ENCODE results near the gene POLL. TPM values are rescaled to one million over a fixed set of nuclear protein-coding genes. Genes with fewer than 3 reads are reported as not detected.

POLL gene
- total RNA-seq, 1 experiment from 2014 or later, result 46.2 TPM

- H3K4me1 Mint-ChIP-seq, result peaks cover 10% of the 10 kb centered on the region
- POLR2A ChIA-PET, result no interaction called here
- peaks cover 18% of the 10 kb centered on the region for H3K27me3 Mint-ChIP-seq (ENCODE audit: low read depth)
- no peak for DNase-seq (ENCODE audit: low spot score)
- no peak overlapping the region for H3K27ac Mint-ChIP-seq
- no peak overlapping the region for H3K4me3 Mint-ChIP-seq
- TF ChIP-seq ELF4 (CRISPR knock-in tag; IDR thresholded peaks at IDR 0.05; ENCODE audit: low read depth) (no peak), E2F4 (CRISPR knock-in tag; IDR thresholded peaks at IDR 0.05; ENCODE audit: borderline replicate concordance, low read depth) (no peak), ZMAT4 (CRISPR knock-in tag; IDR thresholded peaks at IDR 0.05) (no peak), HMGA2 (CRISPR knock-in tag; IDR thresholded peaks at IDR 0.05) (no peak), AR (CRISPR knock-in tag; IDR thresholded peaks at IDR 0.05) (no peak)
- CTCF ChIA-PET, result interaction anchor here (0.5 to 5.0 kb wide), 5 partner anchors 9 to 348 kb away, joined by 3 to 27 read pairs (median 4); no protein-coding TSS in a partner anchor
- no peaks in the 10 kb centered on the region for H3K9me3 Mint-ChIP-seq
- no peaks in the 10 kb centered on the region for H3K36me3 Mint-ChIP-seq
- ATAC-seq, result no peak
These were observed 26.8 kb downstream of the POLL start for GRCh38 chr10:101561068-101561915.

GRCh38 chr10:101560298-101561067 lies 27.6 kb downstream of the POLL start:
- no peak for TF ChIP-seq CREB1 (CRISPR knock-in tag; IDR thresholded peaks at IDR 0.05)
- no peak for TF ChIP-seq ZNF512 (CRISPR knock-in tag; IDR thresholded peaks at IDR 0.05; ENCODE audit: borderline replicate concordance)
- no peak for TF ChIP-seq FOXP1 (CRISPR knock-in tag; IDR thresholded peaks at IDR 0.05; ENCODE audit: borderline replicate concordance)
- TF ChIP-seq FOXK1 (CRISPR knock-in tag; IDR thresholded peaks at IDR 0.05), result no peak
- Mint-ChIP-seq H3K4me1 (peaks cover 7% of the 10 kb centered on the region), H3K9me3 (no peaks in the 10 kb centered on the region), H3K27me3 (ENCODE audit: low read depth) (peaks cover 10% of the 10 kb centered on the region), H3K4me3 (no peak overlapping the region), H3K27ac (no peak overlapping the region), H3K36me3 (no peaks in the 10 kb centered on the region)
- ATAC-seq (no peak), DNase-seq (ENCODE audit: low spot score) (no peak)
- CTCF ChIA-PET, result interaction anchor here (0.7 to 5.0 kb wide), 5 partner anchors 10 to 268 kb away, joined by 3 to 27 read pairs (median 3); no protein-coding TSS in a partner anchor
- POLR2A ChIA-PET, result no interaction called here

- H3K4me3 Mint-ChIP-seq, result no peak overlapping the region
- no peaks in the 10 kb centered on the region for H3K9me3 Mint-ChIP-seq
- no peak overlapping the region for H3K27ac Mint-ChIP-seq
- H3K36me3 Mint-ChIP-seq, result no peaks in the 10 kb centered on the region
- DNase-seq (ENCODE audit: low spot score), result no peak
- H3K27me3 Mint-ChIP-seq (ENCODE audit: low read depth), result peaks cover 7% of the 10 kb centered on the region
- peaks cover 7% of the 10 kb centered on the region for H3K4me1 Mint-ChIP-seq
- ATAC-seq, result no peak
- POLR2A ChIA-PET, result no interaction called here
- CTCF ChIA-PET, result interaction anchor here (0.7 to 5.0 kb wide), 3 partner anchors 10 to 93 kb away, joined by 3 to 27 read pairs (median 3); no protein-coding TSS in a partner anchor
- TF ChIP-seq E2F1 (CRISPR knock-in tag; IDR thresholded peaks at IDR 0.05) (no peak), IRF2 (CRISPR knock-in tag; IDR thresholded peaks at IDR 0.05; ENCODE audit: borderline replicate concordance, low read depth) (no peak), ZNF671 (CRISPR knock-in tag; IDR thresholded peaks at IDR 0.05) (no peak), HMGXB4 (CRISPR knock-in tag; IDR thresholded peaks at IDR 0.05) (no peak), PRRX2 (CRISPR knock-in tag; IDR thresholded peaks at IDR 0.05) (no peak), RELA (CRISPR knock-in tag; IDR thresholded peaks at IDR 0.05; ENCODE audit: borderline replicate concordance) (no peak), JUN (CRISPR knock-in tag; IDR thresholded peaks at IDR 0.05) (no peak)
These were observed 28.3 kb downstream of the POLL start for GRCh38 chr10:101559596-101560297.

All from WTC11 (cell line).